RWPE2 (cell line): ENCODE results near the gene KLK10.
A peak's percentile ranks its signal among the peaks of the same experiment; 100 is the strongest.

Source experiments
- ATAC-seq: fragments of 200-7000 bp; cut with Tn5 transposase; 3 replicates; pipeline ENCODE4 v1.9.1; 2021; ENCODE audit warnings: low read depth
- DNase-seq: peaks from one replicate; pipeline ENCODE4 v3.0.0-alpha.2; 2020; ENCODE audit warnings: low spot score
- H3K27ac ChIP-seq: fragments of 450-650 bp; 2 replicates; pipeline ENCODE4 v1.5.1; 2017; ENCODE audit warnings: mild to moderate bottlenecking; ENCODE audit not compliant: poor library complexity, severe bottlenecking
- H3K27me3 ChIP-seq: fragments of 250-450 bp; sonication (Bioruptor Pico); 2 replicates; pipeline ENCODE4 v1.5.1; 2021; ENCODE audit warnings: mild to moderate bottlenecking, moderate library complexity; ENCODE audit not compliant: insufficient read depth, poor library complexity, severe bottlenecking
- H3K36me3 ChIP-seq: fragments of 250-450 bp; sonication (Bioruptor Pico); 2 replicates; pipeline ENCODE4 v1.5.1; 2020; ENCODE audit warnings: low read depth, mild to moderate bottlenecking, moderate library complexity
- H3K4me1 ChIP-seq: fragments of 250-450 bp; sonication (Bioruptor Pico); 2 replicates; pipeline ENCODE4 v1.5.1; 2021; ENCODE audit warnings: mild to moderate bottlenecking, moderate library complexity; ENCODE audit not compliant: insufficient read depth, poor library complexity, severe bottlenecking
- H3K4me3 ChIP-seq: fragments of 250-450 bp; sonication (Bioruptor Pico); 2 replicates; pipeline ENCODE4 v1.5.1; 2021; ENCODE audit warnings: mild to moderate bottlenecking, moderate library complexity; ENCODE audit not compliant: severe bottlenecking
- H3K9me3 ChIP-seq: fragments of 250-450 bp; sonication (Bioruptor Pico); 2 replicates; pipeline ENCODE4 v1.5.1; 2021; ENCODE audit warnings: mild to moderate bottlenecking, moderate library complexity; ENCODE audit not compliant: severe bottlenecking
- CTCF ChIP-seq: fragments of 450-650 bp; IDR thresholded peaks from one replicate; pipeline ENCODE4 v1.5.1; 2017; ENCODE audit warnings: mild to moderate bottlenecking, moderate library complexity; ENCODE audit not compliant: poor library complexity, severe bottlenecking

KLK10 gene

GRCh38 chr19:51001515-51001914 is 18.0 kb downstream of the KLK10 start, which contains the start of gene KLK8:
Gene KLK8, minus strand, starts transcription at chr19:51001604. Its CDS starts 437 bp downstream, at chr19:51001167.
- Histone ChIP-seq H3K27ac (no peak within 1 kb of the TSS), H3K36me3 (no peaks in the 10 kb centered on the region), H3K4me3 (peak within 1 kb of the TSS; percentile 21), H3K27me3 (peaks cover 5% of the 10 kb centered on the region), H3K4me1 (peaks cover 3% of the 10 kb centered on the region), H3K9me3 (no peaks in the 10 kb centered on the region)
- DNase-seq (no peak), ATAC-seq (0 out of 3 replicates have a peak, but pooled peaks have one; percentile 33)
- TF ChIP-seq CTCF: no peak

DNA sequence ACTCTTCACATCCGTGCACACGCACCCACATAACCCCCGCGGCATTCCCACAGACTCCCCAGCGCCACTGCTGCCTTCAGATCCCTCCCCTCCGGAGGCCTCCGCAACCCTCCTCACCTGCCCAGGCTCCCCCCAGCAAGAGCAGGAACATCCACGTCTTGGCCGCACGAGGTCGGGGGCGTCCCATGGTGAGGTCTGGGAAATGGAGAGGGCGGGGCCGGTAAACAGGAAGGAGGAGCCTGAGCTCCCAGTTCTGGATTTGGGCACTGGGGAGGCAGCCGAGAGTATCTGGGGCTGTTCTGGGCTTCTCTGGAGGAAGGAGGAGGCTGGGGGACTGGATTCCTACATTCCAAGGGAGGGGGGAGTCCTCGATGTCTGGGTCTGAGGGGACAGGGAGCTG is 18.5 kb downstream of the KLK10 start:
- Histone ChIP-seq H3K4me1 (peaks cover 3% of the 10 kb centered on the region), H3K27me3 (peaks cover 5% of the 10 kb centered on the region), H3K9me3 (no peaks in the 10 kb centered on the region), H3K36me3 (no peaks in the 10 kb centered on the region), H3K4me3 (no peak overlapping the region), H3K27ac (no peak overlapping the region)
- TF ChIP-seq CTCF: no peak
- ATAC-seq: peak; percentile 33; the same call in 2 of the 3 replicates
- DNase-seq: no peak

GRCh38 chr19:51000426-51000825 is 19.1 kb downstream of the KLK10 start:
- H3K4me1 ChIP-seq: peaks cover 3% of the 10 kb centered on the region

GRCh38 chr19:50998686-50999085 is 20.8 kb downstream of the KLK10 start:
- H3K9me3 ChIP-seq: no peaks in the 10 kb centered on the region
- TF ChIP-seq CTCF: no peak
- peaks cover 3% of the 10 kb centered on the region for H3K4me1 ChIP-seq
- ATAC-seq: no peak
- H3K36me3 ChIP-seq: no peaks in the 10 kb centered on the region
- peaks cover 5% of the 10 kb centered on the region for H3K27me3 ChIP-seq
- H3K4me3 ChIP-seq: no peak overlapping the region
- no peak overlapping the region for H3K27ac ChIP-seq
- DNase-seq: no peak

More at GRCh38 chr19:51000426-51000825, 19.1 kb downstream of the KLK10 start:
- no peak overlapping the region for H3K4me3 ChIP-seq
- no peak for TF ChIP-seq CTCF
- H3K27me3 ChIP-seq: peaks cover 5% of the 10 kb centered on the region
- no peak for DNase-seq
- H3K36me3 ChIP-seq: no peaks in the 10 kb centered on the region
- ATAC-seq: no peak
- no peaks in the 10 kb centered on the region for H3K9me3 ChIP-seq
- H3K27ac ChIP-seq: no peak overlapping the region

GRCh38 chr19:50998061-50998460 is 21.4 kb downstream of the KLK10 start:
- no peak for DNase-seq
- H3K27ac ChIP-seq: no peak overlapping the region
- TF ChIP-seq CTCF: no peak
- no peak overlapping the region for H3K4me3 ChIP-seq
- no peak for ATAC-seq
- H3K4me1 ChIP-seq: peaks cover 3% of the 10 kb centered on the region
- H3K9me3 ChIP-seq: no peaks in the 10 kb centered on the region
- H3K36me3 ChIP-seq: no peaks in the 10 kb centered on the region
- peaks cover 5% of the 10 kb centered on the region for H3K27me3 ChIP-seq
